ENCODE results near the gene ZGPAT. TPM values are rescaled to one million over a fixed set of nuclear protein-coding genes. Genes with fewer than 3 reads are reported as not detected.

Gene ZGPAT
- total RNA-seq, 4 donors from 2014 or later, result 13.4 to 20.8 (median 15.5) TPM

DNA sequence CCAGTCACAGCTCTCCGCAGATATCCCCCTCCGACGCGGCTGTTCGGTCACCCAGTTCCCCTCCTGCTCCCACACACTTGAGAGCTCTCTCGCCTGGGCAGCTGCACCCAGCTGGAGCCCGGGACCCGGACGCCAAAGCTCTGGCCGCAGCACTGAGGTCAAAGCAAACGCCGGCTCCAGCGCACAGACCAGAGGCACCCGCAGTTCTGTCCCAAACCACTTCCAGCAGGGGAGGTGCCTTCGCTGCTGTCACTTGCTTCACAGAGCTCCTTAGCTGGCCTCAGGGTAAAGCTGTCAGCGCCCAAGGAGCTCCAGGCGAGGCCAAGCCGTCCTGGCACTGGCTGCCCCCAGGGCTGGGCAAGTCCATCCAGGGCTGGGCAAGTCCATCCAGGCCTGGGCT is 59.6 kb downstream of the ZGPAT start:
- Histone ChIP-seq H3K4me3 (no peak overlapping the region), H3K4me1 (peaks cover 0 to 6% of the 10 kb centered on the region in 2 donors), H3K27me3 (no peaks in the 10 kb centered on the region), H3K9me3 (no peaks in the 10 kb centered on the region), H3K27ac (no peak overlapping the region), H3K36me3 (no peaks in the 10 kb centered on the region)
- in situ Hi-C loops (cut with MboI; ENCODE audit: low sequenced_read_pairs in 4 of 4) (no loop called here), intact Hi-C loops (cut with DNase I; ENCODE audit: low total_unique reads) (no loop called here)
- ATAC-seq (peak; percentile 34 to 36), DNase-seq (no peak)
- no peak for TF ChIP-seq POLR2A (IDR thresholded peaks at IDR 0.05)
- TF ChIP-seq, protein P1, sequence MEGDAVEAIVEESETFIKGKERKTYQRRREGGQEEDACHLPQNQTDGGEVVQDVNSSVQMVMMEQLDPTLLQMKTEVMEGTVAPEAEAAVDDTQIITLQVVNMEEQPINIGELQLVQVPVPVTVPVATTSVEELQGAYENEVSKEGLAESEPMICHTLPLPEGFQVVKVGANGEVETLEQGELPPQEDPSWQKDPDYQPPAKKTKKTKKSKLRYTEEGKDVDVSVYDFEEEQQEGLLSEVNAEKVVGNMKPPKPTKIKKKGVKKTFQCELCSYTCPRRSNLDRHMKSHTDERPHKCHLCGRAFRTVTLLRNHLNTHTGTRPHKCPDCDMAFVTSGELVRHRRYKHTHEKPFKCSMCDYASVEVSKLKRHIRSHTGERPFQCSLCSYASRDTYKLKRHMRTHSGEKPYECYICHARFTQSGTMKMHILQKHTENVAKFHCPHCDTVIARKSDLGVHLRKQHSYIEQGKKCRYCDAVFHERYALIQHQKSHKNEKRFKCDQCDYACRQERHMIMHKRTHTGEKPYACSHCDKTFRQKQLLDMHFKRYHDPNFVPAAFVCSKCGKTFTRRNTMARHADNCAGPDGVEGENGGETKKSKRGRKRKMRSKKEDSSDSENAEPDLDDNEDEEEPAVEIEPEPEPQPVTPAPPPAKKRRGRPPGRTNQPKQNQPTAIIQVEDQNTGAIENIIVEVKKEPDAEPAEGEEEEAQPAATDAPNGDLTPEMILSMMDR (IDR thresholded peaks at IDR 0.05 in 4 of 5, conservative IDR thresholded peaks at IDR 0.05 in 1 of 5), result no peak

DNA sequence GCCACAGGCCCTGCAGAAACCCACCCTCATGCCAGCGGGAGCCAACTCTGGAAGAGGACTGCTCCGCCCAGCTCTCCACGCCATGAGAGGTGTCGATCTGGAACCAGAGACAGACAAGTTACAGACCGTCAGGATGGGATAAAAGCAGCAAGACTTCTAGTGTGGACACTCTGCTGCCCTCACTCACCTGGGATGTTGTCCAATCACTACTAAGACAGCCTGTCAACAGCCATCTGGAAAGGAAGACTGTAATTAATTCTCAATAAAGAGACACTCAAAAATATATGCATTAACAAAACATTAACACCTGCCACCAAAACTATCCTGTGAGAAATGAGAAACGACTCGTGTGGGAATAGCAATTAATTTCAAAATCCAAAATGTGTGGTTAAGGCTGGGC is 60.0 kb downstream of the ZGPAT start:
- DNase-seq, result no peak
- peak in 1 of 2 donors; percentile 9 for ATAC-seq
- in situ Hi-C loops (cut with MboI; ENCODE audit: low sequenced_read_pairs in 4 of 4) (no loop called here), intact Hi-C loops (cut with DNase I; ENCODE audit: low total_unique reads) (no loop called here)
- no peaks in the 10 kb centered on the region for H3K9me3 ChIP-seq
- H3K27ac ChIP-seq, result no peak overlapping the region
- H3K36me3 ChIP-seq, result no peaks in the 10 kb centered on the region
- no peaks in the 10 kb centered on the region for H3K27me3 ChIP-seq
- H3K4me1 ChIP-seq, result peaks cover 0 to 6% of the 10 kb centered on the region in 2 donors
- TF ChIP-seq POLR2A (IDR thresholded peaks at IDR 0.05), result no peak
- TF ChIP-seq, protein P1 (IDR thresholded peaks at IDR 0.05 in 4 of 5, conservative IDR thresholded peaks at IDR 0.05 in 1 of 5), result no peak
- no peak overlapping the region for H3K4me3 ChIP-seq

DNA sequence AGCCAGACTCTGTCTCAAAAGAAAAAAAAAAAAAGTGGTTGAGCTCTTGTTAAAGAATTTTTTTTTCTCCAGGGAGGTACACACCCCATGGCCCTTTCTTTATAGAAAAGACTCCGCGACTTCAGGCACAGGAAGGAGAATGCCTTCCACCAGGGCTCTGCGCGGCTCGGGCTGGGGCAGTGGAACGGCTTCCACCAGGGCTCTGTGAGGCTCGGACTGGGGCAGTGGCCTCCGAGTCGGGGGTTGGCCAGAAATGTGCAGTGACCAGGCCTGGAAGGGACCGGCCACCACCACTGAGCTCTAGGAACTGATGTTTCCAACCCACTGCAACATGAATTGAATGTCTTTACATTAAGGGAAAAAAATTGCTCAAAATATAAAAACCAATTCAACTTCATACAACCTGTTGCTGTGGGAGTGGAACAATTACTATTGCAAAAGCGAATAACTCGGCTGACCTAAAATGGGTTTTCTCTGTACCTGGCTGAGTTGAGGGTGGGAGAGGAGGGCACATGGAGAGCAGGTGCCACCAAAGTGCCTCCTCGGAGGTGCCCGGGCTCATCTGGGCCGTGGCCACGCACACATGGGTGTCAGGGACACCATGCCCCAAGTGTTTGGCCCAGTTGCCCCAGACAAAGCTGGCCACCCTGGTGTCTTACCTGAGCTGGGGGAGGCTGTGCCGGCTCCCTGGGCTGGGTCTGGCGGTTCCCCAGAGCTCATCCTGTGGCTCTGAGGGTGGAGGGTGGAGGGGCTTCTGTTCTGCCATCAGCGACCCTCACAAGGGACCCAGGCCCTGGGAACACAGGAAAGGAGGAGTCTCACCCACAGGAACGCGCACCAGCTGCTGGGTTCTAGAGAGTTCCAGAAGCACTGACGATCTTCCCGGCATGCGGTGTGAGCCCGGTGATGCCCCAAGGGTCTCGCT is 61.0 kb downstream of the ZGPAT start:
- no peak for ATAC-seq
- intact Hi-C loops (cut with DNase I; ENCODE audit: low total_unique reads), result no loop called here
- H3K27me3 ChIP-seq, result no peaks in the 10 kb centered on the region
- DNase-seq, result no peak
- H3K4me1 ChIP-seq, result peaks cover 0 to 6% of the 10 kb centered on the region in 2 donors
- no peak overlapping the region for H3K4me3 ChIP-seq
- in situ Hi-C loops (cut with MboI; ENCODE audit: low sequenced_read_pairs in 4 of 4), result no loop called here
- H3K36me3 ChIP-seq, result no peaks in the 10 kb centered on the region
- no peak for TF ChIP-seq POLR2A (IDR thresholded peaks at IDR 0.05)
- TF ChIP-seq, protein P1 (IDR thresholded peaks at IDR 0.05 in 4 of 5, conservative IDR thresholded peaks at IDR 0.05 in 1 of 5), result no peak
- H3K9me3 ChIP-seq, result no peaks in the 10 kb centered on the region
- H3K27ac ChIP-seq, result no peak overlapping the region

DNA sequence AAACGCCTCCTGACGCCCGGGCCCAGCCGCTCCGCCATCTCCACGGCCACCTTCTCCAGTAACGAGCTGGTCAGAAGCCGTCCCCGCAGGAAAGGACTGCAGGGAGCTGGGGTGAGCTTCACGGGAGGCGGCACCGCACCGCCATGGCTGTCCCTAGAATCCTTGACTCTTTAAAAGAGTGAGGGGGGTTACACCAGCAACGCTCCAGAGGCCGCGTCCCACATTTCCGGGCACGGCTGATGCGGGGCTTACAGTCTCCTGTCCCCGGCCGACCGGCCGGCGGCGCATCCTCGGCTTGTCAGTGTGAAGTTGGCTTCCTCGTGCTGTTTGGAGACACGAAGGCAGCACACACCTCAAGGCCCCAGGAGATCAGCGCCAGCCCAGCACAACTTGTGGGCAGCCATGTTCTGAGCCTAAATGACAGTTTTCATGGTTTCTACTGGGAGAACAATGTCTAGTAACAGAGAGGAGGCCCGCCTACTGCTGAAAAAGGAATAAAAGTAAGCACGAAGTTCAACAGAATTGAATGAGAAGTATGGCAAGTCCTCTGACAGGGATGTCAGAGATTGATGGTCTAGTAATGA is 62.1 kb downstream of the ZGPAT start:
- Histone ChIP-seq H3K9me3 (no peaks in the 10 kb centered on the region), H3K36me3 (no peaks in the 10 kb centered on the region), H3K4me3 (no peak overlapping the region), H3K4me1 (peaks cover 0 to 6% of the 10 kb centered on the region in 2 donors), H3K27me3 (no peaks in the 10 kb centered on the region), H3K27ac (no peak overlapping the region)
- in situ Hi-C loops (cut with MboI; ENCODE audit: low sequenced_read_pairs in 4 of 4) (no loop called here), intact Hi-C loops (cut with DNase I; ENCODE audit: low total_unique reads) (loop anchor here (5.0 kb wide), 1 partner anchor 52 kb away; no protein-coding TSS in a partner anchor)
- ATAC-seq (no peak), DNase-seq (no peak)
- TF ChIP-seq, protein P1 (IDR thresholded peaks at IDR 0.05 in 4 of 5, conservative IDR thresholded peaks at IDR 0.05 in 1 of 5), result no peak
- TF ChIP-seq POLR2A (IDR thresholded peaks at IDR 0.05), result no peak
